ENCODE measurements around the gene ENDOU. TPM values are rescaled to one million over a fixed set of nuclear protein-coding genes. Genes with fewer than 3 reads are reported as not detected.

The ENDOU gene
- total RNA-seq, 1 donor from 2014 or later, result not detected

DNA sequence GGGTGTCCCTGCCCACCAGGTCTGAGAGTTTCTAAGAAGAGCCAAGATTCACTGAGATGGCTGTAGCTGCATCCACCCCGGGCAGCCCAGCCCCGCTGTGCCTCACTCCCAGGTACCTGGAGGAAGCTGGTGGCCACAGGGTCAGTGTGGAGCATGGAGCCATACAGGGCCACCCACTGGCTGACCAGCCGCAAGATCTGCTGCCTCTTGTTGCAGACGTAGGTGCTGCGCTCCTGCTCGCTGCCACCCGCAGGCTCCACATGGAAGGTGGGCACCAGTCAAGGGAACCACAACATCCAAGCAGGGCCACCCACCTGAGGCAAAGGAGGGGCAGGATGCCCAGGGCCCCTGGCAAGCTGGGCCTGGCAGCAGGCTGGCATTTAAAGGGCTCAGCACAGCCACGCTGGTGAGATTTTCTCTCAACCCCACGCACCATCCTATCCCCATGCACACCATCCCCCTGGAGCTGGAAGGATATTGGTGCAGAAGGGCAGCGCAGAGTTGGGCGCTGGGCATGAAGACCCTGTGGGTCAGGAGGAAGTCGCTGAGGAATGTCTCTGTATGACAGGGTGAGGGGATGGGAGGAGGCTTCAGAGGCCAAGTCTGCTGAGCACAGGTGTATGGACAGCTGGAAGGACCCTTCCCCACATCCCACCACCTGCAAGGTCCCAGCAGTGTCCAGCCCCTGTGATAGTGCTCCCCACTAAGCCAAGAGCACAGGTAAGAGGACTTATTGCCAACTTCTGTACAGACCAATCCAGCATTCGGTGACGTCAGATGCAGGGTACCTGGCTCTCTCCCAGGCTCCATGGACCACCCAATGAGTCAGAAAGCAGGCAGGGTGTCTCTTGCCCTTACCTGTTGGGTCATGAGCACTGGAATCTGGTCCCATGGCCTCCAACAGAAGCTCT, 22.6 kb upstream of the ENDOU start:
- Histone ChIP-seq H3K36me3 (peaks cover 53% of the 10 kb centered on the region), H3K27me3 (ENCODE audit: low read depth) (no peaks in the 10 kb centered on the region), H3K9me3 (no peaks in the 10 kb centered on the region), H3K4me3 (no peak overlapping the region), H3K27ac (no peak overlapping the region), H3K4me1 (peaks cover 12% of the 10 kb centered on the region)
- intact Hi-C loops (cut with DNase I), result no loop called here
- ATAC-seq, result no peak
- TF ChIP-seq CTCF (IDR thresholded peaks at IDR 0.05), result no peak
- DNase-seq, result no peak

DNA sequence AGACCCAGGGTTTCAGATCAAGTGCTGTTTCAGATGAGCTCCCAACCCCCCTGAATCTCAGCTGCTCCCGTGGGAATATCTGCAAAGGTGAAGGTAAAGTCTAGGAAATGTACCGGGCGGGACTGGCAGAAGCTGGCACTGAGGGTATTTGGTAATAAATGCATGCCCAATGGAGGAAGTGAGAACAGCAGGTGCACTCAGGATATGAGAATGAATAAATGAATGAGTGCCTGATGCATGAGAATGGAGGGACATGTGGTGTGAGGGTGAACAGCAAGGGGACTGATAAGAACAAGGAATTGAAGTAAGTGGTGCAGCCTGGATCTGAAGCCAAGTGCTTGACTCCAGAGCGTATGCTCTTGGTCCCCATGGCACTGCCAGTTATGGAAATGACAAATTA, 21.8 kb upstream of the ENDOU start:
- H3K9me3 ChIP-seq, result no peaks in the 10 kb centered on the region
- intact Hi-C loops (cut with DNase I), result no loop called here
- TF ChIP-seq CTCF (IDR thresholded peaks at IDR 0.05), result no peak
- peaks cover 53% of the 10 kb centered on the region for H3K36me3 ChIP-seq
- H3K4me1 ChIP-seq, result peaks cover 4% of the 10 kb centered on the region
- no peak overlapping the region for H3K4me3 ChIP-seq
- ATAC-seq, result no peak
- DNase-seq, result no peak
- H3K27me3 ChIP-seq (ENCODE audit: low read depth), result no peaks in the 10 kb centered on the region
- H3K27ac ChIP-seq, result no peak overlapping the region

DNA sequence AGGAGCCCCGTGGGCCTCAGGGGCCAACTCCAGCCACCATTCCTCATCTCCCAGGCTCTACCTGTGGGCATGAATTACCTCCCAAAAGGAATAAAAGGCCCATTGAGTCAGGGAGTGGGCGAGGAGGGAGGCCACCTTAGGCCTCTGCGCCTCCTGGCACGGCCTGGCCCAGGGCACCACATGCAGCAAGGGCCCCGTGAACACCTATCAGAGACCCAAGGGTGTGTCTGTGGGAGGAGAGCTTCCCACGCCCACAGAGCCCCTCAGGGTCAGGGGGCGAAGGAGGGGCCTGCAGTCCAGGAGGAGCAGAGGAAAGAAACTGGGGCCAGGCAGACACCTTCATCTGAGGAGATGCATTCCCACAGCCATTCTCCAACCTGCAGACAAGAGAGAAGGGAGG, 21.2 kb upstream of the ENDOU start:
- Histone ChIP-seq H3K27ac (no peak overlapping the region), H3K36me3 (peaks cover 52% of the 10 kb centered on the region), H3K9me3 (no peaks in the 10 kb centered on the region), H3K4me3 (no peak overlapping the region), H3K27me3 (ENCODE audit: low read depth) (no peaks in the 10 kb centered on the region), H3K4me1 (peaks cover 10% of the 10 kb centered on the region)
- no peak for ATAC-seq
- intact Hi-C loops (cut with DNase I), result no loop called here
- no peak for DNase-seq
- no peak for TF ChIP-seq CTCF (IDR thresholded peaks at IDR 0.05)

DNA sequence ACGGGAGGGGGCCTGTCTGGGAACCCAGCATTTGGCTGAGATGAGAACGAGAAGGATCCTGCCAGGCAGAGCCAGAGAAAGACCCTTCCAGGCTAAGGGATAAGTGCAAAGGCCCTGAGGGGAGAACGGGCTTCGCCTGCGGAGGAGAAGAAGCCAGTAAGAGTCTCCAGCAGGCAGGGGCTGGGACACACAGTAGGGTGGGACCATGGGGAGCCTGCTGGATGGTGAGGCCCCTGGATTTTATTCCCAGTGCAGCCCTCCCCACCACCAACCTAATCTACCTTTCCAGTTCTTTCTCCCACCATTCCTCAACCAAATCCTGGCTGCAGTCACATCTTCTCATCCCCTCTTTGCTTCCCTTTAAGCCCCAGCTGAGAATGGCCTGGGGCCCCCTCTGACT, 20.8 kb upstream of the ENDOU start:
- Histone ChIP-seq H3K36me3 (peaks cover 48% of the 10 kb centered on the region), H3K27me3 (ENCODE audit: low read depth) (no peaks in the 10 kb centered on the region), H3K9me3 (no peaks in the 10 kb centered on the region), H3K4me3 (no peak overlapping the region), H3K27ac (no peak overlapping the region), H3K4me1 (peaks cover 14% of the 10 kb centered on the region)
- no peak for DNase-seq
- ATAC-seq, result no peak
- no peak for TF ChIP-seq CTCF (IDR thresholded peaks at IDR 0.05)
- intact Hi-C loops (cut with DNase I), result no loop called here

GRCh38 chr12:47745485-47746041, 20.3 kb upstream of the ENDOU start:
- H3K27me3 ChIP-seq (ENCODE audit: low read depth), result no peaks in the 10 kb centered on the region
- no peak overlapping the region for H3K4me3 ChIP-seq
- no peak overlapping the region for H3K27ac ChIP-seq
- peaks cover 43% of the 10 kb centered on the region for H3K36me3 ChIP-seq
- H3K9me3 ChIP-seq, result no peaks in the 10 kb centered on the region
- ATAC-seq (no peak), DNase-seq (no peak)
- intact Hi-C loops (cut with DNase I), result no loop called here
- TF ChIP-seq CTCF (IDR thresholded peaks at IDR 0.05), result no peak
- H3K4me1 ChIP-seq, result peaks cover 19% of the 10 kb centered on the region

Data from lower lobe of right lung (tissue), 2 donors.